NCI-H128 (cell line): Measurements from ENCODE around the gene THADA.
"Not testable (repeated sequence)": the region's sequence is repeated elsewhere in the genome, so short reads cannot be mapped to it uniquely, and the experiment has no call there.

Experiments
- DNase-seq: peaks from one replicate; lab custom pipeline; 2025; ENCODE audit not compliant: unreplicated experiment; lab: John Stamatoyannopoulos, UW

Gene THADA

GRCh38 chr2:43419876-43420275, 176.0 kb downstream of the THADA start:
- DNase-seq, result no peak

- DNase-seq, result no peak
Measured at GRCh38 chr2:43419243-43419642, 176.6 kb downstream of the THADA start.

- DNase-seq, result no peak
Measured at GRCh38 chr2:43418680-43419079, 177.2 kb downstream of the THADA start.

GRCh38 chr2:43417300-43417699, 178.5 kb downstream of the THADA start:
- no peak for DNase-seq

GRCh38 chr2:43415592-43415991, 180.2 kb downstream of the THADA start:
- no peak for DNase-seq

GRCh38 chr2:43414586-43415135, 181.2 kb downstream of the THADA start:
- DNase-seq, result no peak

- DNase-seq, result no peak
Measured at GRCh38 chr2:43414033-43414432, 181.8 kb downstream of the THADA start.

GRCh38 chr2:43412114-43412753, 183.6 kb downstream of the THADA start:
- no peak for DNase-seq

- no peak for DNase-seq
Measured at GRCh38 chr2:43410055-43410604, 185.7 kb downstream of the THADA start.

- DNase-seq, result no peak
Measured at GRCh38 chr2:43408407-43409160, 187.3 kb downstream of the THADA start.

GRCh38 chr2:43407935-43408334, 187.9 kb downstream of the THADA start:
- DNase-seq, result no peak

GRCh38 chr2:43406651-43407279, 189.1 kb downstream of the THADA start:
- no peak for DNase-seq

GRCh38 chr2:43405829-43406228, 190.0 kb downstream of the THADA start:
- no peak for DNase-seq

GRCh38 chr2:43402452-43402937, 193.3 kb downstream of the THADA start:
- DNase-seq, result no peak

GRCh38 chr2:43402002-43402401, 193.8 kb downstream of the THADA start:
- DNase-seq, result no peak

GRCh38 chr2:43400508-43400907, 195.3 kb downstream of the THADA start:
- no peak for DNase-seq

- no peak for DNase-seq
Measured at GRCh38 chr2:43399515-43400264, 196.1 kb downstream of the THADA start.

GRCh38 chr2:43399098-43399497, 196.7 kb downstream of the THADA start:
- no peak for DNase-seq

- no peak for DNase-seq
Measured at GRCh38 chr2:43397821-43398220, 198.0 kb downstream of the THADA start.

- no peak for DNase-seq
Measured at GRCh38 chr2:43397411-43397810, 198.4 kb downstream of the THADA start.

GRCh38 chr2:43396344-43396743, 199.5 kb downstream of the THADA start:
- not testable (repeated sequence) for DNase-seq
